Measurements from ENCODE around the gene RNF5.

DNA sequence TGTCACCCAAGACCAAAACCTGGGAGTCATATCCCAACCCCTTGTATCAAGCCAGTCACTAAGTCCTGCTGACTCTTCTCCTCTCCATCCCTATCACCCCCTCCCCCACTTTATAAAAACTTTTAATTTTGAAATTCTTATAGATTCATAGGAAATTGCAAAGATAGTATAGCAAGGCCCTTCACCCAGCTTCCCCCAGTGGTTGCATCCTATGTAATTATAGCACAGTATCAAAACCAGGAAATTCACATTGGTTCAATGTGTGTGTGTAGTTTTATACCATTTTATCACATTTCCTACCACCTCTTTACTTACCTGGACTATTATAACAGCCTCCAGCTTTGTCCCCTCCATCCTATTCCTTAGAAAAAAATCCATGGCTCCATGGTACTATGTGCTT is 20.2 kb upstream of the RNF5 start:
- TF ChIP-seq TEAD4 (IDR thresholded peaks at IDR 0.05; ENCODE audit: borderline replicate concordance, insufficient read depth) (no peak), TCF12 (IDR thresholded peaks at IDR 0.05) (no peak), FOXJ3 (CRISPR knock-in tag; IDR thresholded peaks at IDR 0.05) (no peak)

All from SK-N-SH (cell line).